Tracheal epithelial cell (primary cell): ENCODE results near the gene CALML4. TPM values are rescaled to one million over a fixed set of nuclear protein-coding genes. Genes with fewer than 3 reads are reported as not detected.

Experiments
- total RNA-seq: library from RNA; depleted of rRNA; stranded (reverse); fragments of >200 nt; gene quantifications from 2 replicates; pipeline ENCODE4 v1.2.1, GENCODE V29; 2014

CALML4 gene
- 3.1 and 6.4 TPM in 2 replicates for total RNA-seq

DNA sequence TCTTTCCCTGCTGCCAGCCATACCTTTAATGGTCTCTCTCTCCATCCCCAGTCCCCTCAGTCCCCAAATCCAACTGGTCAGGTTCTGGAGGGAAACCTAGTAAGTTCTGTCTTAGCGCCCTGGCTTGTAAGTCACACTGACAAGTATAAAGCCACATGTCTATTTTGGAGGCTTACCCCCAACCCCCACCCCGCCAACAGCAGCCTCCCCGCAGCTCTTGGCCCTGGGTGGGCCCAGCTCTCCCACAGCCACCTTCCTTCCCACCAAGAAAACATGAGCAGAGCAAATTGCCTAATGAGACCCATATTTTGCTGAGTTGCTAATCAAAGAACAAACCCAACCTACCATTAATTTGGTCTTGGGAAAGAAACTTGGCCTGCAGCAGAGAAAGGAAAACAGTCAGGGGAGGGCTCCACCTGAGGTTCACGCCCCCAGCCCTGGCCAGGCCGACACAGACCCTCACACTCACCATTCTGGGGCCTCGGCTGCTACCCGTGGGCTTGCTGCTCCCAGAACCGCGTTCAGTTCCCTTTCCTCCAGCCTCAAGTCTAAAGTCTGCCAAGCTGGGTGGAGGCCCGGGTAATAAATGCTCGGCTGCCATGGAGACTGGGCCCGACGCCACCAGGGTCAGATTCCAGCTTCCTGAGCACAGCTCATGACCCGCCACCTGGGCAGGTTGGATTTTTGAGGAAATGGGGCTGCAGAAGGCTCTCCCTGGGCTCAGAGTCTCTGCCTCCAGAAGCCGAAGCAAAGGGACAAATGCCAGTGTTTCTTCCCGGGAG is at the start of gene CALML4:
CALML4 (minus strand) TSS at position 557 of the 782 bp plus-strand sequence; CDS start at position 472, 85 bp downstream.

DNA sequence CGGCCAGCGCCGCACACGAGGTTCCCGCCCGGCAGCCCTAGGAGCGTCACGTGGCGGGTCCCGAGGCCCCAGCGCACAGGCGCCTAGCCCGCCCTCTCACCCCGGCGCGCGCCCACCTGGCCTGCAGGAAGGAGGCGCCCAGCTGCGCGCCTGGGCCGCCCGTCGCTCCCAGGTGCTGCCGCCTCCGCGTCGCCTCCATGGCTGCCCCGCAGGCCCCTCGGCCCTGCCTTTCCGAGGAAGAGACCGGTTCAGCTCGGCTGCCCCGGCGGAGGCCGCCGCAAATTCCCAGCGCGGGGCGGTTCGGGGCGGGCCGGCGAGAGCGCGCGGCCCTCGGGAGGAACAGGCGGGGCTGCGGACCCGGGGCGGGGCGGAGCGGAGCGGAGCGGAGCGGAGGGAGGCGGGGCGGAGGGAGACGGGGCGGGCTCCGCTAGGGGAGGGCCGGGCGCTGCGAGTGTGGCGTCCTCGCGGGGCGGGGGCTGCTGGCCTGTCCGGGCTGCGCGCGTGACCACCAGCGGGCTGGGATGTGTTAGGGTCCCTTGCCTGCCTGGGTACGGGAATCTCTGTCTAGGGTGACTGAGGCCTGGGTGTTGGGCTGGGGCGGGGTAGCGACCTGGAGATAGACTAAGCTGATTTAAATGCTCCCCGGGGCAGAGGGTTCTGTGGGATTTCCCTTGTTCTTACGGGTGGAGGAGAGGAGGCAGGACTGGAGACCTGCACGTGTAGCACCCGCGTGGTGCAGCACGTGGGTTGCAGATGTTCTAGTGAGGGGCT is 24.4 kb upstream of the CALML4 start, which contains the start of gene CLN6:
CLN6 (minus strand) TSS at position 343 of the 771 bp plus-strand sequence; CDS start at position 199, 144 bp downstream.

Other genes with a start within 250 kb of the CALML4 start
- 11.3 and 13.2 TPM in 2 replicates for gene PIAS1, start 151.0 kb downstream of the CALML4 start, total RNA-seq
- 7.5 and 7.9 TPM in 2 replicates for gene CLN6, start 24.4 kb upstream of the CALML4 start, total RNA-seq
- gene FEM1B, start 72.4 kb upstream of the CALML4 start, total RNA-seq = 107 and 127 TPM in 2 replicates
- not detected in 2 replicates for gene ITGA11, start 226.8 kb upstream of the CALML4 start, total RNA-seq